GM11168 (cell line): ENCODE measurements around the gene CNNM4.

Experiments
- in situ Hi-C: fragments of 300-500 bp; cut with MboI; formaldehyde crosslinking; loops from one replicate; pipeline ENCODE4 v1.12.0; 2022; ENCODE audit warnings: low sequenced_read_pairs; ENCODE audit not compliant: unreplicated experiment

Gene CNNM4

DNA sequence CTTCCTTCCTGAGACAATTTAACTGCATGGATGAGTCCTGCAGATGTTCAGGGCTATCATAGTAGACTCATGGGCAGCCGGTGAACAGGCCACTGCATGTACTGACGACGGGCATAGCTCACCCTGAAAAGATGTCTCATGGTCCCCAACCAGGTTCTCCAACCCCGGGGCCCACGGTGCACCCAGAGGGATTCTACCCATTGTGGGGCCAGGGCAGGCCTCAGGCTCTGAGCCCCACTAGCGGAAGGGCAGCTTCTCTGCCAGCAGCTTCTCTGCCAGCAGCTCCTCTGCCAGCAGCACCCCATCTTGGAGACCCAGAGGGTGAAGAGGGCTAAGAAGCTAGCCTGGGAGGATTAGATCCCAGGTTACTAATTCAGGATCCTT, 3.2 kb upstream of the CNNM4 start:
- in situ Hi-C loops = no loop called here

DNA sequence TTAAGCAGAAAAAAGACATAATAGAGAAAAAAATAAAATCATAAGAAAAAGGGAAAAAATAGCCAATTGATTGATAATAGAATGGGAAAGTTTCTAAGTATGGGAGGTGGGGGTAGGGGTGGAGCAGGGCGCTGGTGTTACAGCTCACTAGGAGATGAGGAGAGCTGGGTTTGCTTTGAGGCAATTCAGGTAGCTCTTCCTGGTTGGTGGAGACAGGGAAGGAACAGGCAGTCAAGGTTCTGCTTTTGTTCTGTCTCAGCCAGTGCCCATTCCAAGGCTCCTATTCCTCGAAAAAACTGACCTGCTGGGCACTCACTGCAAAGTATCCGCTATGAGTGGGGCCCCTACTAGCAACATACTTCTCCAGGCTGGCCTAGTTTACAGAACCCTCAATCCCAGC, 1.7 kb upstream of the CNNM4 start:
- in situ Hi-C loops = no loop called here

GRCh38 chr2:96759548-96759947, 1.2 kb upstream of the CNNM4 start:
- in situ Hi-C loops = no loop called here

DNA sequence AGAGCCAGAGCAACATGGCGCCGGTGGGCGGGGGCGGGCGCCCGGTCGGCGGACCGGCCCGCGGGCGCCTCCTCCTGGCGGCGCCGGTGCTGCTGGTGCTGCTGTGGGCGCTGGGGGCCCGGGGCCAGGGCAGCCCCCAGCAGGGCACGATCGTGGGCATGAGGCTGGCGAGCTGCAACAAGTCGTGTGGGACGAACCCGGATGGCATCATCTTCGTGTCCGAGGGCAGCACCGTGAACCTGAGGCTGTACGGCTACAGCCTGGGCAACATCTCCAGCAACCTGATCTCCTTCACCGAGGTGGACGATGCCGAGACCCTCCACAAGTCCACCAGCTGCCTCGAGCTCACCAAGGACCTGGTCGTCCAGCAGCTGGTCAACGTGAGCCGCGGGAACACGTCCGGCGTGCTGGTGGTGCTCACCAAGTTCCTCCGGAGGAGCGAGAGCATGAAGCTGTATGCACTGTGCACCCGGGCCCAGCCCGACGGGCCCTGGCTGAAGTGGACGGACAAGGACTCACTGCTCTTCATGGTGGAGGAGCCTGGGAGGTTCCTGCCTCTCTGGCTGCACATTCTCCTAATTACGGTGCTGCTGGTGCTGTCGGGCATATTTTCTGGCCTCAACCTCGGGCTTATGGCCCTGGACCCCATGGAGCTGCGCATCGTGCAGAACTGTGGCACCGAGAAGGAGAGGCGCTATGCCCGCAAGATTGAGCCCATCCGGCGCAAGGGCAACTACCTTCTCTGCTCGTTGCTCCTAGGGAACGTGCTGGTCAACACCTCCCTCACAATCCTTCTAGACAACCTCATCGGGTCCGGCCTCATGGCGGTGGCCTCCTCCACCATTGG, 507 bp downstream of the CNNM4 start:
- in situ Hi-C loops = no loop called here

- in situ Hi-C loops = no loop called here
Measured at GRCh38 chr2:96762529-96763311, 2.0 kb downstream of the CNNM4 start.

DNA sequence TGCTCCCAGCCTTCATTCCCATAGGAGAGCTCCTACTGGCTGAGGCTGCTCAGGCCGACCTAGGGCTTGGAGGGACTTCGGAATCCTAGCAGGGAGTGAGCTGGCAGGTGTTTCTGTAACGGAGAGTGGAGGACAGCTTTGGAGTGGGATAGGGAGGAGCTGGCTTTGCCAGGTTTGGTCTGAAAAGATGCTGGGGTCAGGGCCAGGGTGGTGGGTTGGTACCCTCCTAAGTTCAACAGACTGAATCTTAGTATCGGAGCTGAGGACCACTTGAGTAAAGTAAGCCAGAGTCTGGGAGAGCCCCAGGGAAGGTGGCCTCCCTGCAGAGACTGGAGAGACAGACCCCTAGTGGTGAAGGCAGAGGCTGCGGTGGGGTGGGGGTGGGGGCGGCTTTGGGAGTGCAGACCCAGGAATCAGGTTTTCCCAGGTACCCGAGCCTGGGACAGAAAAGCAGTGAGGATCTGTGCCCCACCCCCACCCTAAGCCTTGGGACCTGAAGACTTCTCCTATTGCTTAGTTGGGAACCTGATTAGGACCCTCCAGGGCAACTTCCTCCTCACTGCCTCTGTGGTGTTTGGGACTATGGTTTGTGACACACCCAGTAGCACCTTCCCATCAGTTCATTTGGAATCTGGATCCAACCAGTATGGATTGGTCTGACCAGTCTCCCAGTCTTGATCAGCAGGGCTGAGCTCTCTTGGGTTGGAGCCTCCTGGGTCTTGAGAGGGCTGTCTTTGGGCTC, 3.0 kb downstream of the CNNM4 start:
- in situ Hi-C loops = no loop called here

- in situ Hi-C loops = no loop called here
Measured at GRCh38 chr2:96764253-96764637, 3.5 kb downstream of the CNNM4 start.

DNA sequence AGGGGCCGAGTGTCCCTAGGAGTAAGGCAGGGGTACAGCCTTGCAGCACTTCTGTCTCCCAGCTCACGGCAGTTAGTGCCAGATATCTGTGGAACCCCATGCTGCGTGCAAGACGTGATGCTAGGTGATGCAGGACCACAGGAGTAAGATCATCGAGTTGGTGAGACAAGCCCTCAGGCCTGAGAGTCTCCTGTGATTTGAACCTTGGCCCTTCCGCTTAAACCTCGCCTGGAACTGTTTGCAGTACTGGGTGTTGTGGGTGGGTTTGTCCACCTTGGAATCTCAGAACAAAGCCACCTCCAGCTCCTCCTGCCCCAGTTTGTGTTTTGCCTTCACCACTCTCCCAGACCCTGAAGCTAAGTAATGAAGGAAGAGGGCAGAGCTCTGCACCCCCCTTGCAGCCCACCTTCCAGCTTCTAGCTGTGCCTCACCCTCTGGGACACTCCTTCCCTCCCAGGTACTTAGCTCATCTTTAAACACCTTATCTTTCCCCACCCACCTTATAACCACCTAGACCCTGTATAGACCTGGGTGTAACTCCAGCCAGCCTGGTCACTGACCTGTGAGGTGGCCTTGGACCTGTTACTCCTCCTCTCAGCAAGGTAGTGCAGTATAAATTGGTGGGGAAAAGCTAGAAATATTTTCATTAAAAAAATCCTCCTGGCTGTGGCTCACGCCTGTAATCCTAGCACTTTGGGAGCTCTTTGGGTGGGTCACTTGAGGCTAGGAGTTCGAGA, 6.6 kb downstream of the CNNM4 start:
- in situ Hi-C loops = no loop called here

DNA sequence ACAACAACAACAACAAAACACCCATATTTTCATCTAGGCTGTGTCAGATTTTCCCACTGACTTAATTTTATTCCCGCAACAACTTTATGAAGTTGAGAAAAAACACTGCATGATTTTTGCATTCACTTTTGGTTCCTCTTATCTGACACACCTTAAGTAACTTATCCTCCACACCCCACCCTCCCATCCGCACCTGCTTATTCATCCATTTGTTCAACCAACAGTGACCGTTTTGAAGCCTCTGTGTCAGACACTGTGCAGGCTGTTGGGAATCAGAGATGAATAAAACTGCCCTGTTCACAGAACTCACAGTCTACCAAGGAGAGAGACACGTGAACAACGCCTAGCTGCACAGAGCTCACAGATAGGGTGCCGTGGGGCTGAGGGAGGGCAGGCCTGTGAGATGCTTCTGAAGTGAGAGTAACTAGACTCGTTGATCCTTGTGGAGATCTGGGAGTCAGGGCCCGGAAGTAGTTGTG, 7.4 kb downstream of the CNNM4 start:
- in situ Hi-C loops = no loop called here

- in situ Hi-C loops = no loop called here
Measured at GRCh38 chr2:96769814-96770213, 9.1 kb downstream of the CNNM4 start.

DNA sequence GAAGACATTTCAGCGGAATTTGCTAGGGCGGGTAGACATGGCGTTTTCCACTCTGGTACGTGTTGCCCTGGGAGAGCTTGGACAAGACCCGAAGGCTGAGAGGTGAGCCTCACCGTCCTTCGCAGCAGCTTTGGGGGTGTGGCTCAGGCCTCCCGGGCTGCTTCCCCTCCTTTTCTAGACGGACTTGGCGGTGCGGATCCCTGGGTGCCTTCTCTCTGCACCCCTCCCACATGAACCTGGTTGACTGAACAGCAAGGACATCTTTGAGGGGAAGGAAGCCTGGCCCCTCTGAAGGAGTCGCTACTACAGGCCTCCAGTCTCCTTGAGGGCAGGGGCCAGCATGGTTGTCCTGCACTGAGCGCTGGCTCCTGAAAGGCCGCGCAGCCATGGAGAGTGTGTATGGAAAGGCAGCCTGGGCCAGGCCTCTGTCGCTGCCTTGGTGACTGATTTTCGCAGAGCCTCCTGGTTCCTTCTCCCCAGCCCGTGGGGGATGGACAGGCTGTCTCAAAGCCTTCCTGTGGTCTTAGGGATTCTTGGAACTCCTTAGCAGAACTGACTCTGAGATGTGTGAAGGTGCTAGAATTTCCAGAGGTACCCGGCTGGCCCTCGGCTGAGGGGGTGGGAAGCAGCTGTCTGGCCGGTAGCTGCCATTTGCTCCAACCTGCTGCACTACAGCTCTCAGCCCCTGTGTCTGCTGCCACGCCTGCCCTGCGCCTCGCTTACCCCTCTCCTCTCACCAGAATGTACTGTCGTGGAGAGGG, 9.9 kb downstream of the CNNM4 start:
- in situ Hi-C loops = no loop called here

- in situ Hi-C loops = no loop called here
Measured at GRCh38 chr2:96771796-96772618, 11.3 kb downstream of the CNNM4 start.

- in situ Hi-C loops = no loop called here
Measured at GRCh38 chr2:96772903-96773671, 12.4 kb downstream of the CNNM4 start.

DNA sequence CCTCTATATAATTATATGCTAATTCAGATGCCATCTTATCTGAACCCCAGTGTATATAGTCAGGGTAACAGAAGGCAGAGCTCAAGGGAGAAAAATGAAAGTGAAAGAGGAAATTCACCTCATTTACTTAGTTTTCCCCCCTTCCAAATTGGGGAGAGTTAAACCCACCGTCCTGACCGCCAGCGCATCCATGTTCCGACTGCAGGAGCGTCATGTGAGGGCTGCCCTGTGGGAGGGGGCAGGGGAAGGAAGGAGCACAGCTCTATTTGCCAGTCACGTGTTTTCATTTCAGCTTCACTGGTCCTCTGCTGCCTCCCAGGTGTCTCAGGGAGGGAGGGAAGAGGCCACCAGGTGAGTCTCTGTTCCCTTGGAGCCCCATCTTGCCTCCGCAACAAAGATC, 13.2 kb downstream of the CNNM4 start:
- in situ Hi-C loops = no loop called here

- in situ Hi-C loops = no loop called here
Measured at GRCh38 chr2:96775160-96775559, 14.5 kb downstream of the CNNM4 start.

- in situ Hi-C loops = no loop called here
Measured at GRCh38 chr2:96783388-96783787, 22.7 kb downstream of the CNNM4 start.

DNA sequence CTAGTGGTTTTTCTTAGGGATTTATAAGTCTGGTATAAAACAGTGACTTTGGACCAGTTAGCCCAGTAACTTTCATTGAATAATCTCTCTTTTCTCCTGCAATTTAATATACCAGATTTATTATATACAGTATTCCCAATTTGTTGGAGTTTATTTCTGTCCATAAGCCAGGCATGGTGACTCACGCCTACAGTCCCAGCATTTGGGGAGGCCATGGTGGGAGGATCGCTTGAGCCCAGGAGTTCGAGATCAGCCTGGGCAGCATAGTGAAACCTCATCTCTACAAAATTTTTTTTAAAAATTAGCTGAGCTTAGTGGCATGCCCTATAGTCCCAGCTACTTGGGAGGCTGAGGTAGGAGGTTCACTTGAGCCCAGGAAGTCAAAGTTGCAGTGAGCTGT, 26.7 kb downstream of the CNNM4 start:
- in situ Hi-C loops = no loop called here
